Glomerular endothelial cell (primary cell): Measurements from ENCODE around the gene MAMDC4. TPM values are rescaled to one million over a fixed set of nuclear protein-coding genes. Genes with fewer than 3 reads are reported as not detected.

Experiments
- total RNA-seq: library from RNA; depleted of rRNA; stranded (reverse); fragments of >200 nt; gene quantifications from 2 replicates; pipeline ENCODE4 v1.2.3, GENCODE V29; 2015

MAMDC4 gene
- total RNA-seq, 1 donor from 2014 or later: 3.4 TPM

Other genes with a start within 250 kb of the MAMDC4 start
- gene EGFL7, start 189.4 kb upstream of the MAMDC4 start, total RNA-seq: 712 and 917 TPM in 2 replicates
- gene AGPAT2, start 164.9 kb upstream of the MAMDC4 start, total RNA-seq: 43.2 and 50.2 TPM in 2 replicates
- gene DIPK1B, start 139.8 kb upstream of the MAMDC4 start, total RNA-seq: 153 and 247 TPM in 2 replicates
- not detected in 2 replicates for gene LCN10, start 109.4 kb upstream of the MAMDC4 start, total RNA-seq
- not detected in 2 replicates for gene LCN6, start 103.8 kb upstream of the MAMDC4 start, total RNA-seq
- gene LCN8, start 94.1 kb upstream of the MAMDC4 start, total RNA-seq: not detected in 2 replicates
- 0.29 TPM in 1 of 2 replicates, not detected in the other for gene LCN15, start 87.8 kb upstream of the MAMDC4 start, total RNA-seq
- gene TMEM141, start 61.0 kb upstream of the MAMDC4 start, total RNA-seq: 69.7 and 113 TPM in 2 replicates
- 0.41 and 0.48 TPM in 2 replicates for gene CCDC183, start 56.0 kb upstream of the MAMDC4 start, total RNA-seq
- gene RABL6, start 44.4 kb upstream of the MAMDC4 start, total RNA-seq: 90.2 and 99.9 TPM in 2 replicates
- 0.48 and 1.6 TPM in 2 replicates for gene AJM1, start 9.9 kb upstream of the MAMDC4 start, total RNA-seq
- 153 and 179 TPM in 2 replicates for gene PHPT1, start 2.9 kb upstream of the MAMDC4 start, total RNA-seq
- 496 and 520 TPM in 2 replicates for gene EDF1, start 14.0 kb downstream of the MAMDC4 start, total RNA-seq
- 12.2 and 21.9 TPM in 2 replicates for gene TRAF2, start 34.2 kb downstream of the MAMDC4 start, total RNA-seq
- 187 and 188 TPM in 2 replicates for gene FBXW5, start 92.4 kb downstream of the MAMDC4 start, total RNA-seq
- gene C8G, start 92.9 kb downstream of the MAMDC4 start, total RNA-seq: not detected in 2 replicates
- not detected in 2 replicates for gene LCN12, start 99.9 kb downstream of the MAMDC4 start, total RNA-seq
- gene PTGDS, start 125.2 kb downstream of the MAMDC4 start, total RNA-seq: not detected in 2 replicates
- gene LCNL1, start 130.6 kb downstream of the MAMDC4 start, total RNA-seq: not detected in 2 replicates
- 28.0 and 47.2 TPM in 2 replicates for gene PAXX, start 140.1 kb downstream of the MAMDC4 start, total RNA-seq
- 0.29 and 2.3 TPM in 2 replicates for gene CLIC3, start 144.2 kb downstream of the MAMDC4 start, total RNA-seq
- 27.2 and 28.4 TPM in 2 replicates for gene ABCA2, start 175.9 kb downstream of the MAMDC4 start, total RNA-seq
- not detected in 2 replicates for gene FUT7, start 179.7 kb downstream of the MAMDC4 start, total RNA-seq
- gene NPDC1, start 193.8 kb downstream of the MAMDC4 start, total RNA-seq: 195 and 250 TPM in 2 replicates
- gene ENTPD2, start 201.7 kb downstream of the MAMDC4 start, total RNA-seq: not detected in 2 replicates
- 6.1 and 6.7 TPM in 2 replicates for gene SAPCD2, start 218.2 kb downstream of the MAMDC4 start, total RNA-seq
- gene UAP1L1, start 225.2 kb downstream of the MAMDC4 start, total RNA-seq: 17.2 and 30.3 TPM in 2 replicates
- 109 and 118 TPM in 2 replicates for gene MAN1B1, start 234.6 kb downstream of the MAMDC4 start, total RNA-seq